Spleen (tissue), 11 donors: ENCODE data around the gene FIS1. TPM values are rescaled to one million over a fixed set of nuclear protein-coding genes. Genes with fewer than 3 reads are reported as not detected.
"Not testable (repeated sequence)": the region's sequence is repeated elsewhere in the genome, so short reads cannot be mapped to it uniquely, and the experiment has no call there.

ENCODE experiments used
- DNase-seq: peaks from one replicate; pipeline ENCODE4 v3.0.0-alpha.2; 2020
- H3K27ac ChIP-seq, 8 donors: fragments of 200-600 bp; sonication (generic) in 7 of 8; 1 replicate in 4 of 8; 2 replicates in 4 of 8; pipeline versions ENCODE4 v1.5.0 to v1.8.0; 2016 to 2021; ENCODE audit warnings: inconsistent platforms in 4 of 8, mild to moderate bottlenecking in 4 of 8, moderate library complexity in 1 of 8
- H3K27me3 ChIP-seq, 7 donors: fragments of 200-600 bp; sonication (generic) in 6 of 7; replicated peaks in 1 of 7; 1 replicate in 4 of 7; 2 replicates in 3 of 7; pipeline versions ENCODE4 v1.5.0 to v1.8.0; 2016 to 2021; ENCODE audit warnings: inconsistent platforms in 3 of 7, mild to moderate bottlenecking in 1 of 7
- H3K36me3 ChIP-seq, 6 donors: fragments of 200-600 bp; sonication (generic) in 5 of 6; 1 replicate in 4 of 6; 2 replicates in 2 of 6; pipeline versions ENCODE4 v1.5.0 to v1.8.0; 2016 to 2021; ENCODE audit warnings: inconsistent platforms in 2 of 6
- H3K4me1 ChIP-seq, 6 donors: fragments of 200-600 bp; sonication (generic) in 5 of 6; 1 replicate in 3 of 6; 2 replicates in 3 of 6; pipeline versions ENCODE4 v1.5.0 to v1.8.0; 2016 to 2021; ENCODE audit warnings: inconsistent platforms in 3 of 6
- H3K4me3 ChIP-seq, 8 donors: fragments of 200-600 bp; sonication (generic) in 7 of 8; 1 replicate in 4 of 8; 2 replicates in 4 of 8; pipeline versions ENCODE4 v1.5.0 to v1.8.0; 2016 to 2021; ENCODE audit warnings: inconsistent platforms in 4 of 8, mild to moderate bottlenecking in 4 of 8, moderate library complexity in 2 of 8
- H3K9me3 ChIP-seq, 8 donors: fragments of 200-600 bp; sonication (generic) in 7 of 8; 1 replicate in 4 of 8; 2 replicates in 4 of 8; pipeline versions ENCODE4 v1.5.0 to v1.8.0; 2016 to 2021; ENCODE audit warnings: inconsistent platforms in 4 of 8
- POLR2A ChIP-seq, 3 donors: fragments of 450-650 bp; IDR thresholded peaks; one replicate each; pipeline ENCODE4 v1.5.1; 2017; ENCODE audit warnings: antibody characterized with exemption in 3 of 3, mild to moderate bottlenecking in 1 of 3
- POLR2AphosphoS5 ChIP-seq, 3 donors: sonication (generic); formaldehyde crosslinking; IDR thresholded peaks; one replicate each; pipeline ENCODE4 v1.5.1; 2017; ENCODE audit warnings: antibody characterized with exemption in 3 of 3
- WGBS, 5 donors: extraction: QIAGEN DNeasy Blood & Tissue Kit in 3 of 5; methylation state at CpG; one replicate each; pipeline versions ENCODE4 v1.1.5 to v1.1.7; 2013 to 2018; 5-methylcytosine and 5-hydroxymethylcytosine counted together
- intact Hi-C: fragments of 100-400 bp; cut with DNase I; formaldehyde crosslinking; loops from one replicate; pipeline ENCODE4 v1.15.0; 2023; ENCODE audit warnings: low total_unique reads
- polyA plus RNA-seq, 3 donors: library from polyadenylated mRNA; stranded (reverse); fragments of 200-250 nt; gene quantifications; one replicate each; pipeline ENCODE4 v1.2.1, GENCODE V29; 2013
- total RNA-seq, 7 donors: library from RNA; depleted of rRNA in 3 of 7; stranded (reverse); fragments of >200 nt in 3 of 7; fragmentation: NEBNext Ultra II Directional in 4 of 7; extraction: Animal tissue kit (Norgen Biotek cat#: 25700) in 4 of 7; gene quantifications; one replicate each; pipeline versions ENCODE4 v1.1.0 to v1.2.1, GENCODE V29; 2016 to 2021
- TF ChIP-seq, protein P1 (sequence below), 11 experiments: fragments of 200-600 bp in 7 of 11; fragments of 450-650 bp in 4 of 11; sonication (generic) in 4 of 11; IDR thresholded peaks in 8 of 11; conservative IDR thresholded peaks in 3 of 11; 1 replicate in 7 of 11; 2 replicates in 4 of 11; pipeline versions ENCODE4 v1.4.0 to v1.8.0; 2016 to 2021; ENCODE audit warnings: antibody characterized with exemption in 11 of 11, inconsistent platforms in 4 of 11, mild to moderate bottlenecking in 1 of 11
- donor health status: healthy with polysubstance abuse.
- donor health status: DM: no; HTN: no; CAD: no; lungs with moderate emphysema.
- donor health status: DM: no; HTN: no; CAD: no.
- donor health status: Bipolar disorder and iron deficiency.
- donor health status: healthy.
- donor health status: DM: no; HTN: no; CAD: no.
- donor health status: DM: yes; HTN: yes; CAD: no.

The FIS1 gene
- total and polyA plus RNA-seq, 10 donors = 130 to 250 (median 179) TPM

DNA sequence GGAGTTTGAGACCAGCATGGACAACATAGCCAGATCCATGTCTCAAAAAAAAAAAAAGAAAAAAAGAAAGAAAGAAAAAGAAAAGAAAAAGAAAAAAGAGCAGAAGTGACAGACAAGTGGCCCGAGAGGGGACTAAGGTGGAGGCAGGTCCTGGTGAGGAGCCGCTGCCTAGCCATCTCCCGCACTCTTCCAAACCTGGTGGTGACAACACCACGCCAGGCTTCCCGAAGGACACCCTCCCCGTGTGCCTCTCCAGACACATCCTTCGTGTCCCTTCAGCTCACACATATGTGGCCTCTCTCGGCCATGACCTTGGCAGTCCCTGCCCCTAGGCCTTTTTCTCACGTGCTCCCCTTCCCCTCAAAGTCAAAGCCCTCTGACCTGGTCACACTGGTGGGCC is 40.3 kb upstream of the FIS1 start:
- peaks cover 0 to 10% (median 3%) of the 10 kb centered on the region in 6 donors for H3K4me1 ChIP-seq
- no peaks in the 10 kb centered on the region for H3K36me3 ChIP-seq
- no peak for DNase-seq
- no peak overlapping the region for H3K4me3 ChIP-seq
- WGBS, 5 donors = 80 to 87% (median 85%) methylated on average over 9 of the region's 9 CpGs
- no peak overlapping the region for H3K27ac ChIP-seq
- TF ChIP-seq, protein P1, sequence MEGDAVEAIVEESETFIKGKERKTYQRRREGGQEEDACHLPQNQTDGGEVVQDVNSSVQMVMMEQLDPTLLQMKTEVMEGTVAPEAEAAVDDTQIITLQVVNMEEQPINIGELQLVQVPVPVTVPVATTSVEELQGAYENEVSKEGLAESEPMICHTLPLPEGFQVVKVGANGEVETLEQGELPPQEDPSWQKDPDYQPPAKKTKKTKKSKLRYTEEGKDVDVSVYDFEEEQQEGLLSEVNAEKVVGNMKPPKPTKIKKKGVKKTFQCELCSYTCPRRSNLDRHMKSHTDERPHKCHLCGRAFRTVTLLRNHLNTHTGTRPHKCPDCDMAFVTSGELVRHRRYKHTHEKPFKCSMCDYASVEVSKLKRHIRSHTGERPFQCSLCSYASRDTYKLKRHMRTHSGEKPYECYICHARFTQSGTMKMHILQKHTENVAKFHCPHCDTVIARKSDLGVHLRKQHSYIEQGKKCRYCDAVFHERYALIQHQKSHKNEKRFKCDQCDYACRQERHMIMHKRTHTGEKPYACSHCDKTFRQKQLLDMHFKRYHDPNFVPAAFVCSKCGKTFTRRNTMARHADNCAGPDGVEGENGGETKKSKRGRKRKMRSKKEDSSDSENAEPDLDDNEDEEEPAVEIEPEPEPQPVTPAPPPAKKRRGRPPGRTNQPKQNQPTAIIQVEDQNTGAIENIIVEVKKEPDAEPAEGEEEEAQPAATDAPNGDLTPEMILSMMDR (IDR thresholded peaks at IDR 0.05 in 8 of 11, conservative IDR thresholded peaks at IDR 0.05 in 3 of 11) = no peak
- TF ChIP-seq POLR2A (IDR thresholded peaks at IDR 0.05) (no peak), POLR2AphosphoS5 (IDR thresholded peaks at IDR 0.05) (no peak)
- intact Hi-C loops = no loop called here
- peaks cover 0 to 3% (median 0%) of the 10 kb centered on the region in 8 donors for H3K9me3 ChIP-seq
- H3K27me3 ChIP-seq = peaks cover 0 to 13% (median 0%) of the 10 kb centered on the region in 7 donors

DNA sequence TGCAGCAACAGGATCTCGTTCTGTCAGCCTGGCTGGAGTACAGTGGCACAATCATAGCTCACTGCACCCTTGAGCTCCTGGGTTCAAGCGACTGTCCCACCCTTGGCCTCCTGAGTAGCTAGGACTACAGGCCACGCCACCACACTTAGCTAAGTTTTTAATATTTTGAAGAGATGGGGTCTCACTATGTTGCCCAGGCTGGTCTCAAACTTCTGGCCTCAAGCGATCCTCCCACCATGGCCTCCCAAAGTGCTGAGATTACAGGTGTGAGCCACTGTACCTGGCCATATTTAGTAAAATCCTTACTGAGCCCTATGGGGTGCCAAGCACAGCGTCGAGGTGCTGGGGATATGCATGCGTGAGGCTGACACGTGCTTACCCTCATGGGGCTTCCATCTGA is 36.0 kb upstream of the FIS1 start:
- not testable (repeated sequence) for H3K4me3 ChIP-seq, H3K27ac ChIP-seq, H3K9me3 ChIP-seq, DNase-seq, H3K36me3 ChIP-seq, H3K4me1 ChIP-seq
- H3K27me3 ChIP-seq = peaks cover 0 to 29% (median 0%) of the 10 kb centered on the region in 7 donors
- intact Hi-C loops = loop anchor here (5.0 kb wide), 1 partner anchor 139 kb away; no protein-coding TSS in a partner anchor
- WGBS, 5 donors = 76 to 90% (median 87%) methylated on average over 8 of the region's 8 CpGs

- 82 to 90% (median 85%) methylated on average over 24 of the region's 24 CpGs for WGBS, 5 donors
Observed at GRCh38 chr7:101278461-101279292, 33.8 kb upstream of the FIS1 start.

DNA sequence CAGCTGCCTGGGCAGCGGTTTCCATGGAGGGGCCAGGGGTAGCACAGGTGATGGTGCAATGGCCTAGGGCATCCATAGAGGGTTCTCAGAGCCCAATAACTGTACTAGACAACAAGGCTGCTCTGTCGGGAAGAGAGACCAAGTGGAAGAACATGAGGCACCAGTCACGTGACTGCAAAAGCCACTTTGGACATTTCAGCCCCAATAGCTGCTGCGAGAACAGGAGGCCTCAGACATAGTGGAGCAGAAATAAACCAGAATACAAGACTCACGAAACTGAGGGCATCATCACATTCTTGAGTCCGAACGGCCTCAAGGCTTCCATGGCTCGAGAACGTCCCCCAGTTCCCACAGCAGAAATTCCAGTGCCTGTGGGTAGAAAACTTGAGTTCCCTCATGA is 32.3 kb upstream of the FIS1 start:
- 65 to 86% (median 81%) methylated on average over 9 of the region's 9 CpGs for WGBS, 5 donors
- no peaks in the 10 kb centered on the region for H3K4me1 ChIP-seq
- H3K27ac ChIP-seq = no peak overlapping the region
- no peaks in the 10 kb centered on the region for H3K9me3 ChIP-seq
- no peak for TF ChIP-seq POLR2A (IDR thresholded peaks at IDR 0.05)
- TF ChIP-seq, protein P1 (IDR thresholded peaks at IDR 0.05 in 8 of 11, conservative IDR thresholded peaks at IDR 0.05 in 3 of 11) = no peak
- no peak for TF ChIP-seq POLR2AphosphoS5 (IDR thresholded peaks at IDR 0.05)
- H3K4me3 ChIP-seq = no peak overlapping the region
- intact Hi-C loops = no loop called here
- no peak for DNase-seq
- peaks cover 0 to 25% (median 0%) of the 10 kb centered on the region in 7 donors for H3K27me3 ChIP-seq
- H3K36me3 ChIP-seq = no peaks in the 10 kb centered on the region

More at GRCh38 chr7:101278461-101279292, 33.8 kb upstream of the FIS1 start:
- intact Hi-C loops = no loop called here
- H3K4me1 ChIP-seq = peaks cover 0 to 9% (median 2%) of the 10 kb centered on the region in 6 donors
- no peak overlapping the region for H3K27ac ChIP-seq
- no peaks in the 10 kb centered on the region for H3K9me3 ChIP-seq
- DNase-seq = no peak
- H3K27me3 ChIP-seq = peaks cover 0 to 29% (median 0%) of the 10 kb centered on the region in 7 donors
- H3K4me3 ChIP-seq = no peak overlapping the region
- H3K36me3 ChIP-seq = no peaks in the 10 kb centered on the region
- TF ChIP-seq, protein P1 (IDR thresholded peaks at IDR 0.05 in 8 of 11, conservative IDR thresholded peaks at IDR 0.05 in 3 of 11) = no peak
- TF ChIP-seq POLR2AphosphoS5 (IDR thresholded peaks at IDR 0.05) (no peak), POLR2A (IDR thresholded peaks at IDR 0.05) (no peak)
